ENCODE results near the gene MYLIP. TPM values are rescaled to one million over a fixed set of nuclear protein-coding genes. Genes with fewer than 3 reads are reported as not detected.

The MYLIP gene
- total RNA-seq, 2 donors from 2014 or later, result 39.6 to 58.1 TPM

- intact Hi-C loops (cut with DNase I), result loop anchor here (10.0 kb wide), 1 partner anchor 50 kb away; no protein-coding TSS in a partner anchor
Measured at GRCh38 chr6:16184551-16184950, 55.7 kb downstream of the MYLIP start.

GRCh38 chr6:16187176-16187575 lies 58.3 kb downstream of the MYLIP start:
- Histone ChIP-seq H3K27ac (no peak overlapping the region), H3K36me3 (no peaks in the 10 kb centered on the region), H3K9me3 (no peaks in the 10 kb centered on the region), H3K4me1 (replicated peaks) (no peaks in the 10 kb centered on the region), H3K27me3 (replicated peaks; ENCODE audit: insufficient read depth) (no peaks in the 10 kb centered on the region), H3K4me3 (no peak overlapping the region)
- WGBS, result 81% methylated on average over 2 of the region's 2 CpGs
- intact Hi-C loops (cut with DNase I), result loop anchor here (10.0 kb wide), 1 partner anchor 52 kb away; no protein-coding TSS in a partner anchor
- no peak for TF ChIP-seq CTCF (IDR thresholded peaks at IDR 0.05)
- TF ChIP-seq POLR2A (IDR thresholded peaks at IDR 0.05), result no peak
- TF ChIP-seq POLR2AphosphoS5 (IDR thresholded peaks at IDR 0.05), result no peak
- DNase-seq (ENCODE audit: low spot score), result no peak

More at GRCh38 chr6:16184551-16184950, 55.7 kb downstream of the MYLIP start:
- Histone ChIP-seq H3K9me3 (no peaks in the 10 kb centered on the region), H3K27ac (no peak overlapping the region), H3K4me3 (no peak overlapping the region), H3K36me3 (no peaks in the 10 kb centered on the region), H3K27me3 (replicated peaks; ENCODE audit: insufficient read depth) (no peaks in the 10 kb centered on the region), H3K4me1 (replicated peaks) (no peaks in the 10 kb centered on the region)
- DNase-seq (ENCODE audit: low spot score), result no peak
- WGBS, result 63% methylated on average over 3 of the region's 3 CpGs
- TF ChIP-seq POLR2A (IDR thresholded peaks at IDR 0.05), result no peak
- TF ChIP-seq POLR2AphosphoS5 (IDR thresholded peaks at IDR 0.05), result no peak
- TF ChIP-seq CTCF (IDR thresholded peaks at IDR 0.05), result no peak

- Histone ChIP-seq H3K4me1 (replicated peaks) (no peaks in the 10 kb centered on the region), H3K4me3 (no peak overlapping the region), H3K27ac (no peak overlapping the region), H3K36me3 (no peaks in the 10 kb centered on the region), H3K27me3 (replicated peaks; ENCODE audit: insufficient read depth) (no peaks in the 10 kb centered on the region), H3K9me3 (no peaks in the 10 kb centered on the region)
- DNase-seq (ENCODE audit: low spot score), result no peak
- WGBS, result 72% methylated on average over 1 of the region's 1 CpG
- intact Hi-C loops (cut with DNase I), result no loop called here
- TF ChIP-seq POLR2AphosphoS5 (IDR thresholded peaks at IDR 0.05) (no peak), POLR2A (IDR thresholded peaks at IDR 0.05) (no peak), CTCF (IDR thresholded peaks at IDR 0.05) (no peak)
Measured at GRCh38 chr6:16190214-16190613, 61.3 kb downstream of the MYLIP start.

- 63% methylated on average over 14 of the region's 14 CpGs for WGBS
- DNase-seq (ENCODE audit: low spot score), result no peak
- TF ChIP-seq POLR2A (IDR thresholded peaks at IDR 0.05), result no peak
- no peak for TF ChIP-seq CTCF (IDR thresholded peaks at IDR 0.05)
- TF ChIP-seq POLR2AphosphoS5 (IDR thresholded peaks at IDR 0.05), result no peak
- no peaks in the 10 kb centered on the region for H3K9me3 ChIP-seq
- intact Hi-C loops (cut with DNase I), result no loop called here
- H3K27ac ChIP-seq, result no peak overlapping the region
- peaks cover 5% of the 10 kb centered on the region for H3K4me1 ChIP-seq (replicated peaks)
- no peak overlapping the region for H3K4me3 ChIP-seq
- no peaks in the 10 kb centered on the region for H3K27me3 ChIP-seq (replicated peaks; ENCODE audit: insufficient read depth)
- no peaks in the 10 kb centered on the region for H3K36me3 ChIP-seq
Measured at GRCh38 chr6:16196260-16196983, 67.5 kb downstream of the MYLIP start.

- H3K9me3 ChIP-seq, result no peaks in the 10 kb centered on the region
- WGBS, result 43% methylated on average over 17 of the region's 19 CpGs
- H3K4me1 ChIP-seq (replicated peaks), result peaks cover 5% of the 10 kb centered on the region
- no peaks in the 10 kb centered on the region for H3K36me3 ChIP-seq
- no peak for TF ChIP-seq POLR2AphosphoS5 (IDR thresholded peaks at IDR 0.05)
- TF ChIP-seq CTCF (IDR thresholded peaks at IDR 0.05), result no peak
- TF ChIP-seq POLR2A (IDR thresholded peaks at IDR 0.05), result no peak
- intact Hi-C loops (cut with DNase I), result no loop called here
- H3K27ac ChIP-seq, result no peak overlapping the region
- no peaks in the 10 kb centered on the region for H3K27me3 ChIP-seq (replicated peaks; ENCODE audit: insufficient read depth)
- H3K4me3 ChIP-seq, result peak overlapping the region in 1 of 2 donors; percentile 3
- no peak for DNase-seq (ENCODE audit: low spot score)
Measured at GRCh38 chr6:16196984-16197546, 68.2 kb downstream of the MYLIP start.
